CD14-positive monocyte (primary cell): ENCODE results near the gene VIPR1. TPM values are rescaled to one million over a fixed set of nuclear protein-coding genes. Genes with fewer than 3 reads are reported as not detected.

Experiments used
- DNase-seq, 3 donors: peaks; one replicate each; pipeline ENCODE4 v3.0.0-alpha.2; 2011 to 2022
- H2AFZ ChIP-seq: 2 replicates; pipeline ENCODE4 v1.6.0; 2012; ENCODE audit warnings: mild to moderate bottlenecking, low read depth, low read length, inconsistent platforms; ENCODE audit not compliant: insufficient read depth, poor library complexity, severe bottlenecking
- H3K27ac ChIP-seq, 2 donors: 1 replicate in 1 of 2; 2 replicates in 1 of 2; pipeline ENCODE4 v1.5.1; 2012 to 2013; ENCODE audit warnings: low read length in 2 of 2, control low read depth in 1 of 2, inconsistent platforms in 1 of 2, low read depth in 1 of 2, mild to moderate bottlenecking in 1 of 2
- H3K27me3 ChIP-seq, 2 donors: one replicate each; pipeline versions ENCODE4 v1.6.0 to v1.6.1; 2011 to 2013; ENCODE audit warnings: low read length in 2 of 2; ENCODE audit not compliant: control insufficient read depth in 2 of 2, insufficient read depth in 2 of 2
- H3K36me3 ChIP-seq, 2 donors: replicated peaks in 1 of 2; 1 replicate in 1 of 2; 2 replicates in 1 of 2; pipeline versions ENCODE4 v1.5.1 to v1.6.1; 2012 to 2013; ENCODE audit warnings: low read length in 2 of 2, control low read depth in 1 of 2, inconsistent platforms in 1 of 2, mild to moderate bottlenecking in 1 of 2; ENCODE audit not compliant: insufficient read depth in 2 of 2, control insufficient read depth in 1 of 2
- H3K4me1 ChIP-seq, 2 donors: 1 replicate in 1 of 2; 2 replicates in 1 of 2; pipeline versions ENCODE4 v1.5.1 to v1.6.1; 2012 to 2013; ENCODE audit warnings: low read length in 2 of 2, control low read depth in 1 of 2, inconsistent platforms in 1 of 2, mild to moderate bottlenecking in 1 of 2, moderate library complexity in 1 of 2; ENCODE audit not compliant: insufficient read depth in 2 of 2, control insufficient read depth in 1 of 2
- H3K4me2 ChIP-seq: replicated peaks from 2 replicates; pipeline ENCODE3; 2012; ENCODE audit warnings: low read length, moderate library complexity, mild to moderate bottlenecking; ENCODE audit not compliant: poor library complexity, severe bottlenecking; ENCODE audit errors: extremely low read depth
- H3K4me3 ChIP-seq, 3 experiments: fragments of 200-600 bp in 1 of 3; sonication (generic) in 1 of 3; replicated peaks in 1 of 3; 1 replicate in 2 of 3; 2 replicates in 1 of 3; pipeline ENCODE4 v1.5.1; 2011 to 2013; ENCODE audit warnings: low read length in 3 of 3, mild to moderate bottlenecking in 3 of 3, control low read depth in 2 of 3, low read depth in 2 of 3, inconsistent platforms in 1 of 3, moderate library complexity in 1 of 3
- H3K79me2 ChIP-seq: 2 replicates; pipeline ENCODE4 v1.6.0; 2012; ENCODE audit warnings: mild to moderate bottlenecking, control low read depth, inconsistent platforms, low read length, moderate library complexity; ENCODE audit not compliant: insufficient read depth
- H3K9ac ChIP-seq: 2 replicates; pipeline ENCODE4 v1.6.0; 2017; ENCODE audit warnings: low read length, mild to moderate bottlenecking; ENCODE audit not compliant: insufficient read depth, poor library complexity, severe bottlenecking
- H3K9me3 ChIP-seq, 2 donors: replicated peaks in 1 of 2; 1 replicate in 1 of 2; 2 replicates in 1 of 2; pipeline versions ENCODE4 v1.5.1 to v1.6.1; 2012 to 2013; ENCODE audit warnings: low read length in 2 of 2, control low read depth in 1 of 2; ENCODE audit not compliant: control insufficient read depth in 1 of 2, insufficient read depth in 1 of 2
- H4K20me1 ChIP-seq: 2 replicates; pipeline ENCODE4 v1.6.0; 2012; ENCODE audit warnings: mild to moderate bottlenecking, low read length, control low read depth, moderate library complexity; ENCODE audit not compliant: insufficient read depth
- H3K27ac Mint-ChIP-seq, 7 donors: one replicate each; pipeline ENCODE4 v1.8.0; 2020; ENCODE audit warnings: mild to moderate bottlenecking in 7 of 7, mixed read lengths in 7 of 7, moderate library complexity in 6 of 7, inconsistent platforms in 2 of 7
- H3K27me3 Mint-ChIP-seq, 3 donors: one replicate each; pipeline ENCODE4 v1.8.0; 2021 to 2022; ENCODE audit warnings: low read depth in 3 of 3, mild to moderate bottlenecking in 3 of 3, mixed read lengths in 3 of 3, moderate library complexity in 3 of 3, inconsistent platforms in 1 of 3
- H3K36me3 Mint-ChIP-seq, 2 donors: one replicate each; pipeline ENCODE4 v1.8.0; 2020; ENCODE audit warnings: mixed read lengths in 2 of 2, inconsistent platforms in 1 of 2, mild to moderate bottlenecking in 1 of 2
- H3K4me1 Mint-ChIP-seq: one replicate; pipeline ENCODE4 v1.8.0; 2020; ENCODE audit warnings: mild to moderate bottlenecking, mixed read lengths
- H3K4me3 Mint-ChIP-seq, 2 donors: one replicate each; pipeline ENCODE4 v1.8.0; 2020; ENCODE audit warnings: mild to moderate bottlenecking in 2 of 2, mixed read lengths in 2 of 2, moderate library complexity in 1 of 2
- H3K9me3 Mint-ChIP-seq, 7 donors: one replicate each; pipeline ENCODE4 v1.8.0; 2020 to 2022; ENCODE audit warnings: mixed read lengths in 7 of 7, mild to moderate bottlenecking in 6 of 7, moderate library complexity in 6 of 7, inconsistent platforms in 2 of 7
- WGBS: methylation state at CpG from one replicate; pipeline ENCODE4 v1.1.5; 2013; ENCODE audit warnings: missing lambda C conversion rate; ENCODE audit not compliant: insufficient coverage; 5-methylcytosine and 5-hydroxymethylcytosine counted together
- intact Hi-C, 2 donors: fragments of 100-400 bp; cut with micrococcal nuclease; formaldehyde crosslinking; loops; one replicate each; pipeline versions ENCODE4 v1.15.0 to v1.15.1; 2023
- polyA plus RNA-seq, 3 donors: library from polyadenylated mRNA; depleted of rRNA in 1 of 3; unstranded in 2 of 3; stranded (reverse) in 1 of 3; fragments of 300-500 nt in 2 of 3; fragments of >200 nt in 1 of 3; fragmentation: Illumina TruSeq in 2 of 3; gene quantifications; 1 replicate in 2 of 3; 2 replicates in 1 of 3; pipeline ENCODE4 v1.2.3, GENCODE V29; 2012 to 2021
- TF ChIP-seq, protein P1 (sequence below): fragments of 200-600 bp; IDR thresholded peaks from one replicate; pipeline ENCODE4 v1.8.0; 2022; ENCODE audit warnings: antibody characterized with exemption, mild to moderate bottlenecking

VIPR1 gene
- polyA plus RNA-seq, 3 donors: 15.5 to 80.9 (median 16.0) TPM

DNA sequence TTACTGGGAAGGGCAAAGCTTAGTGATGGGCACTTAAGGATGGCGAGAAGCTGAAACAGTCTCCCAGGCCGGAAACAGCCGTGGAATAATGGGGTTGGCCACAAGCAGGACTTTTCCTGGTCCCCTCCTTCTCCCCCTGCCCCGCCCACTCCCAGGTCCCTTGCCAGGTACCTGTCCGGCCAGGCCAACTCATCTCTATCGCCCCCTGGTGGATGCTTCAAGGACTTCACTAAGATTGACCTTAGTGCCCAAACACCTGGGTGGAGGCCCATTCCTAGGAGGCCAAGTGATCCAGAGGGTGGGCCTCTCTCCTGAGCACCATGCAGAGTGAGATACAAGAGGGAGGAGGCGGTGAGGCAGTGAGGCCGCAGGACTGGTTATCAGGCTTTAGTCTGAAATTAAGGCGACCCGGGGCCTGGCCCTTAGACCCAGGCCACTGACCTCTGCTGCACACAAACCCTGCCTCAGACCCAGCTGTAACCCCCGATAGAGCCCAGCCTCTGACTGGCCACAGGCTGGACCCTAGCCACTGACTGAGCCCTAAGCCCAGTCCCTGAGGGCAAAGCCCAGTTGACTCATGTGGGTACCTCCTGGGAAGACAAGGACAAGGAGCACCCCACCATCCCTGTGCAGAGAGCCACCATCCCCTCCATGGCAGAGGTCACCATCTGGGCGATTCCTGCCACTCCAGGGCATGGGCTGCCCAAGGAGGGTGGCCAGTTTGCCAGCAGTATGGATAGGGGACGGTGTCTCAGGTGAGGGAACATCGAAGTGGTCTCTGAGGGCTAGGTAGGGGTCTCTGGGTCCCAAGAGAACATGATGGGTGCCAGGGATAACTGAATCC is 37.6 kb downstream of the VIPR1 start:
- H3K27ac ChIP-seq: no peak overlapping the region
- no peak overlapping the region for H3K9ac ChIP-seq
- peaks cover 28% of the 10 kb centered on the region for H3K4me1 Mint-ChIP-seq
- no peaks in the 10 kb centered on the region for H3K9me3 ChIP-seq
- 69% methylated on average over 10 of the region's 14 CpGs for WGBS
- intact Hi-C loops: loop anchor here (5.0 to 10.0 kb wide), 3 partner anchors 38 to 645 kb away; partner anchors contain the start of gene VIPR1 (in 1 of the 2)
- H3K36me3 Mint-ChIP-seq: peaks cover 7 to 10% of the 10 kb centered on the region in 2 donors
- TF ChIP-seq, protein P1, sequence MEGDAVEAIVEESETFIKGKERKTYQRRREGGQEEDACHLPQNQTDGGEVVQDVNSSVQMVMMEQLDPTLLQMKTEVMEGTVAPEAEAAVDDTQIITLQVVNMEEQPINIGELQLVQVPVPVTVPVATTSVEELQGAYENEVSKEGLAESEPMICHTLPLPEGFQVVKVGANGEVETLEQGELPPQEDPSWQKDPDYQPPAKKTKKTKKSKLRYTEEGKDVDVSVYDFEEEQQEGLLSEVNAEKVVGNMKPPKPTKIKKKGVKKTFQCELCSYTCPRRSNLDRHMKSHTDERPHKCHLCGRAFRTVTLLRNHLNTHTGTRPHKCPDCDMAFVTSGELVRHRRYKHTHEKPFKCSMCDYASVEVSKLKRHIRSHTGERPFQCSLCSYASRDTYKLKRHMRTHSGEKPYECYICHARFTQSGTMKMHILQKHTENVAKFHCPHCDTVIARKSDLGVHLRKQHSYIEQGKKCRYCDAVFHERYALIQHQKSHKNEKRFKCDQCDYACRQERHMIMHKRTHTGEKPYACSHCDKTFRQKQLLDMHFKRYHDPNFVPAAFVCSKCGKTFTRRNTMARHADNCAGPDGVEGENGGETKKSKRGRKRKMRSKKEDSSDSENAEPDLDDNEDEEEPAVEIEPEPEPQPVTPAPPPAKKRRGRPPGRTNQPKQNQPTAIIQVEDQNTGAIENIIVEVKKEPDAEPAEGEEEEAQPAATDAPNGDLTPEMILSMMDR: peak; percentile 96
- peaks cover 0 to 10% (median 2%) of the 10 kb centered on the region in 3 donors for H3K27me3 Mint-ChIP-seq
- H4K20me1 ChIP-seq: no peaks in the 10 kb centered on the region
- H3K79me2 ChIP-seq: no peaks in the 10 kb centered on the region
- no peak overlapping the region for H3K4me3 ChIP-seq
- H2AFZ ChIP-seq: no peak overlapping the region
- H3K27me3 ChIP-seq: no peaks in the 10 kb centered on the region
- H3K27ac Mint-ChIP-seq: no peak overlapping the region
- H3K4me2 ChIP-seq: no peak overlapping the region
- no peaks in the 10 kb centered on the region for H3K9me3 Mint-ChIP-seq
- H3K4me1 ChIP-seq: peaks cover 11 to 31% of the 10 kb centered on the region in 2 donors
- DNase-seq: peak; percentile 39 to 63 (median 57)
- no peak overlapping the region for H3K4me3 Mint-ChIP-seq
- H3K36me3 ChIP-seq: peaks cover 0 to 9% of the 10 kb centered on the region in 2 donors

DNA sequence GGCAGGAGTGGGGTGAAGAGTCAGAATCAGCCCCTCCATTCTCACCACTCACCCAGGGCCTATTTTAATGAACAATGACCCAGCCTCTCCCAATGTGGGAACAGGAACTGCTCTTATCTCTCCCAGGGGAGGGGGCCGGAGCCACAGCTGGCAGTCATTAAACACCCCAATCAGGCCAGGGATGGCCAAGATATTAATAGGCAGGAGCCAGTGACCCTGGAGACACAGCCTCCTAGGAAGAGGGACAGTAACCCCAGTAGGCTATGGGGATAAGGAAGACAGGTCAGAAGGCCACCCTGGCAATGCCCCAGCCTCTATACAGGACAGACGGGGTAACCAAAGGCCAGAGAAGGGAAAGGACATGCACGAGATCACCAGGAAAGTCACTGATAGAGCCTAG is 38.6 kb downstream of the VIPR1 start:
- Histone ChIP-seq H4K20me1 (no peaks in the 10 kb centered on the region), H3K4me1 (peaks cover 5 to 24% of the 10 kb centered on the region in 2 donors), H3K9me3 (no peaks in the 10 kb centered on the region), H3K9ac (no peak overlapping the region), H3K27ac (no peak overlapping the region), H3K79me2 (no peaks in the 10 kb centered on the region), H3K4me2 (no peak overlapping the region), H3K4me3 (no peak overlapping the region), H2AFZ (no peak overlapping the region), H3K36me3 (peaks cover 0 to 9% of the 10 kb centered on the region in 2 donors), H3K27me3 (no peaks in the 10 kb centered on the region)
- DNase-seq: no peak
- H3K27ac Mint-ChIP-seq: no peak overlapping the region
- WGBS: no CpG with 5 or more reads among the region's 3 CpGs
- peaks cover 5 to 10% of the 10 kb centered on the region in 2 donors for H3K36me3 Mint-ChIP-seq
- H3K4me3 Mint-ChIP-seq: no peak overlapping the region
- TF ChIP-seq, protein P1: no peak
- H3K9me3 Mint-ChIP-seq: peaks cover 0 to 1% (median 0%) of the 10 kb centered on the region in 7 donors
- H3K4me1 Mint-ChIP-seq: peaks cover 21% of the 10 kb centered on the region
- H3K27me3 Mint-ChIP-seq: peaks cover 0 to 10% (median 2%) of the 10 kb centered on the region in 3 donors
- intact Hi-C loops: loop anchor here (10.0 kb wide), 2 partner anchors 296 to 646 kb away; no protein-coding TSS in a partner anchor
